ENCODE measurements around the gene NAV1. TPM values are rescaled to one million over a fixed set of nuclear protein-coding genes. Genes with fewer than 3 reads are reported as not detected.

NAV1 gene
- polyA plus RNA-seq, 1 experiment, result 21.6 TPM

DNA sequence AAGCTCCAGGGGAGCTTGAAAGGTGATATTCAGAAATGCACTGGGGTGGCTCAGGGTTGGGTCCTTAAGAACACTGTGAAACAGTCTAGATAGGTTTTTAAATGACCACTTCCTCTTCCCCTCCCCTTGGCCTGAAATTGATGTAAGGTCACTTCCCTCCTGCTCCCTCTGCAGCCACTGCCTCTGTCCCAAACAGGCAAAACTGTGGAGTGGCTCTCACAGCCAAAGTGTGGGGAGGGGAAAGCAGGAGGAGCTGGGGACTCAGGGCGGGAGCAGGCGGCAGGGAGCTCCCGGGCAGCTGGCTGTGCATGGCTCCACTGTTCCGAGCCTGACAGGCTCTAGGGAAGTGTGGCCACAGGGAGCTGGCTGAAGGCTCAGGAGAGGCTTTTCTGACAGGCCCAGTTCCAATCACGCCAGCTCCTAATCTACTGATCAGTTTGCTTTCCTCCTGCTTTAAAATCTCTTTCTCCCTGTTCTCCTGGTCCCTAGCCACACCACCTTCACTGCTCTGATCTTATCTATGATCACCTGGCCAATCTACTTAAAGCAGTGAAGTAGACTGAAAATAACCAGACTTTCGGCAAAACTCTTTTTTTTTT is 26.9 kb upstream of the NAV1 start:
- no peak for DNase-seq (ENCODE audit: low read depth)
- TF ChIP-seq, protein P1, sequence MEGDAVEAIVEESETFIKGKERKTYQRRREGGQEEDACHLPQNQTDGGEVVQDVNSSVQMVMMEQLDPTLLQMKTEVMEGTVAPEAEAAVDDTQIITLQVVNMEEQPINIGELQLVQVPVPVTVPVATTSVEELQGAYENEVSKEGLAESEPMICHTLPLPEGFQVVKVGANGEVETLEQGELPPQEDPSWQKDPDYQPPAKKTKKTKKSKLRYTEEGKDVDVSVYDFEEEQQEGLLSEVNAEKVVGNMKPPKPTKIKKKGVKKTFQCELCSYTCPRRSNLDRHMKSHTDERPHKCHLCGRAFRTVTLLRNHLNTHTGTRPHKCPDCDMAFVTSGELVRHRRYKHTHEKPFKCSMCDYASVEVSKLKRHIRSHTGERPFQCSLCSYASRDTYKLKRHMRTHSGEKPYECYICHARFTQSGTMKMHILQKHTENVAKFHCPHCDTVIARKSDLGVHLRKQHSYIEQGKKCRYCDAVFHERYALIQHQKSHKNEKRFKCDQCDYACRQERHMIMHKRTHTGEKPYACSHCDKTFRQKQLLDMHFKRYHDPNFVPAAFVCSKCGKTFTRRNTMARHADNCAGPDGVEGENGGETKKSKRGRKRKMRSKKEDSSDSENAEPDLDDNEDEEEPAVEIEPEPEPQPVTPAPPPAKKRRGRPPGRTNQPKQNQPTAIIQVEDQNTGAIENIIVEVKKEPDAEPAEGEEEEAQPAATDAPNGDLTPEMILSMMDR (IDR thresholded peaks at IDR 0.05; ENCODE audit: insufficient read depth, low read depth, low read length), result no peak
- no peaks in the 10 kb centered on the region for H3K36me3 ChIP-seq (ENCODE audit: control insufficient read depth, insufficient read depth, low read length)
- no peak overlapping the region for H3K4me3 ChIP-seq (ENCODE audit: low read depth, low read length)
- POLR2A ChIA-PET, result interaction anchor here (0.7 to 1.0 kb wide), 2 partner anchors 43 to 59 kb away, joined by 5 to 8 read pairs; partner anchors contain the start of gene PHLDA3
- CTCF ChIA-PET, result interaction anchor here (0.8 to 27.3 kb wide), 26 partner anchors 10 to 264 kb away, joined by 3 to 650 read pairs (median 8); partner anchors contain the start of gene PHLDA3
- H3K27me3 ChIP-seq (ENCODE audit: control insufficient read depth, insufficient read depth, low read length), result no peaks in the 10 kb centered on the region

DNA sequence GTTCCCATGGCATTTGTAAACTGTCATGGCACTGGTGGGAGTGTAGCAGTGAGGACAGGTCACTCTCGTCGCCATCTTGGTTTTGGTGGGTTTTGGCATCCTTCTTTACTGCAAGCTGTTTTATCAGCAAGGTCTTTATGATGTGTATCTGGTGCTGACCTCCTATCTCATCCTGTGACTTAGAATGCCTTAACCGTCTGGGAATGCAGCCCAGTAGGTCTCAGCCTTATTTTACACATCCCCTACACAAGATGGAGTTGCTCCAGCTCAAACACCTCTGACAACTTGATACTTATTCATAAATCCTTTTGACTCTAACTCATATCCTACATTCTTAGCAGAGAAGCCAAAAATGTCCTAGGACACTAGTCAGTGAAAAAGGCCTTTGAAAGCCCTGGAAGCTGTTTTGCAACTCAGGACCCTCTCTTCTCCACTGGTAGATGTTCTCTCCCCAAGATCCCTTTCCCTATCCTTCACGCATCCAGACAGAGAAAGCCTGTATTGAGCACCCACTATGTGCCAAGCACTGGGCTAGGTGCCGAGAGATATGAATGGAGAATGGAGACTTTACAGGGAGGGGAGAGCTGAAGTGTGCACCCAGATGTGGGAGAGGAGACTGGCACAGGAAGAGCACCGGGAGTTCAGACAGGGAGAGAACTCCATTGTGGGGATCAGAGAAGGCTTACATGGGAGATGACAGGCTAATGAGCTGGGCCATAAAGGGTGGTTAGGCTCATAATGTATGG is 25.3 kb upstream of the NAV1 start:
- CTCF ChIA-PET, result interaction anchor here (0.6 to 27.3 kb wide), 35 partner anchors 8 to 246 kb away, joined by 3 to 650 read pairs (median 5); partner anchors contain the start of gene PHLDA3
- H3K4me3 ChIP-seq (ENCODE audit: low read depth, low read length), result no peak overlapping the region
- DNase-seq (ENCODE audit: low read depth), result no peak

DNA sequence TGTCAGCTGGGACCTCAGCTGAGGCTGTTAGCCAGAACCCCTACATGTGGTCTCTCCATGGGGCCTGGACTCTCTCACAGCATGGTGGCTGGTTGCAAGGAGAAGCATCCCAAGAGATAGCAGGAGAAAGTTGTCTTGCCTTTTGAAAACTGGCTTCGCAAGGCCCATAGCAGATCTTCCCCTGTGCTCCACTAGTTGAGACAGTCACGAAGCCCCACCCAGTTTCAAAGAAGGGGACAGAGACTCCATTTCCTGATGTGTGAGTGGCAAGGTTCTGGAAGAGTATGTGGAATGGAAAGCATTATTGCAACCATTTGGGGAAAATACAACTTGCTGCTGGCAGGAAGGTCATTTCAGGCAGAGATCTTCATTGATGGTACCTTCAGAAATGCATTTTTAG is 24.5 kb upstream of the NAV1 start:
- POLR2A ChIA-PET, result no interaction called here
- CTCF ChIA-PET, result interaction anchor here (0.5 to 27.3 kb wide), 16 partner anchors 8 to 460 kb away, joined by 3 to 650 read pairs (median 12); no protein-coding TSS in a partner anchor
- H3K4me3 ChIP-seq (ENCODE audit: low read depth, low read length), result no peak overlapping the region
- H3K36me3 ChIP-seq (ENCODE audit: control insufficient read depth, insufficient read depth, low read length), result no peaks in the 10 kb centered on the region
- H3K27me3 ChIP-seq (ENCODE audit: control insufficient read depth, insufficient read depth, low read length), result no peaks in the 10 kb centered on the region
- DNase-seq (ENCODE audit: low read depth), result no peak
- TF ChIP-seq, protein P1 (IDR thresholded peaks at IDR 0.05; ENCODE audit: insufficient read depth, low read depth, low read length), result no peak

More for the DNA sequence above, 25.3 kb upstream of the NAV1 start:
- POLR2A ChIA-PET, result interaction anchor here (0.6 to 0.7 kb wide), 2 partner anchors 31 to 44 kb away, joined by 3 read pairs; partner anchors contain the start of gene PHLDA3
- Histone ChIP-seq H3K27me3 (ENCODE audit: control insufficient read depth, insufficient read depth, low read length) (no peaks in the 10 kb centered on the region), H3K36me3 (ENCODE audit: control insufficient read depth, insufficient read depth, low read length) (no peaks in the 10 kb centered on the region)
- TF ChIP-seq, protein P1 (IDR thresholded peaks at IDR 0.05; ENCODE audit: insufficient read depth, low read depth, low read length), result no peak

DNA sequence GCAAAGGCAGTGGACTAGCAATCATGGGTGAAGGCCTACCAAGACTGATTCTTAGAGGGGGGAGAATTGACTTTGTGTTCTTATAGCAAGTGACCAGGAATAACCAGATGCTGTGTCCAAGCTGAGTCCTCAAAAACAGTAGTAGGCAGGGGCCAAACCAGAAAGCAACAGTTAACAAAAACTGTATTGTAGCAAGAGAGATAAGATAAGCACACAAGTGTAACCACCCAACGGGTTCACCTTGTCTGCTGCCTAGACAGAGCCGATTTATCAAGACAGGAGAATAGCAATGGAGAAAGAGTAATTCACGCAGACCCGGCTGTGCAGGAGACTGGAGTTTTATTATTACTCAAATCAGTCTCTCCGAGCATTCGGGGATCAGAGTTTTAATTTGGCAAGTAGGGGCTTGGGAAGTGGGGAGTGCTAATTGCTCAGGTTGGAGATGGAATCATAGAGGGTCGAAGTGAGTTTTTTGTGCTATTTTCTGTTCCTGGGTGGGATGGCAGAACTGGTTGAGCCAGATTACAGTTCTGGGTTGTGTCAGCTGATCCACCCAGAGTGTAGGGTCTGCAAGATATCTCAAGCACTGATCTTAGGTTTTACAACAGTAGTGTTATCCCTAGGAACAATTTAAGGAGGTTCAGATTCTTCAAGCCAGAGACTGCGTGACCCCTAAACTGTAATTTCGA is 23.7 kb upstream of the NAV1 start:
- TF ChIP-seq, protein P1 (IDR thresholded peaks at IDR 0.05; ENCODE audit: insufficient read depth, low read depth, low read length), result no peak
- POLR2A ChIA-PET, result no interaction called here

More for the DNA sequence above, 23.7 kb upstream of the NAV1 start:
- Histone ChIP-seq H3K36me3 (ENCODE audit: control insufficient read depth, insufficient read depth, low read length) (no peaks in the 10 kb centered on the region), H3K4me3 (ENCODE audit: low read depth, low read length) (no peak overlapping the region), H3K27me3 (ENCODE audit: control insufficient read depth, insufficient read depth, low read length) (no peaks in the 10 kb centered on the region)
- DNase-seq (ENCODE audit: low read depth), result no peak
- CTCF ChIA-PET, result interaction anchor here (0.6 to 27.3 kb wide), 7 partner anchors 11 to 275 kb away, joined by 3 to 650 read pairs (median 4); no protein-coding TSS in a partner anchor

Measured in BJ (cell line).